ENCODE data around the gene CNTNAP5. TPM values are rescaled to one million over a fixed set of nuclear protein-coding genes. Genes with fewer than 3 reads are reported as not detected.

CNTNAP5 gene
- total and polyA plus RNA-seq, 9 of the 15 experiments (the other 6 are each of a cell fraction or from before 2014, with no cell fraction given), result not detected

GRCh38 chr2:124161542-124161941, 136.5 kb downstream of the CNTNAP5 start:
- H3K4me3 ChIP-seq, result no peak overlapping the region
- no peak for FAIRE-seq
- ChIA-PET POLR2A (no interaction called here), CTCF (ENCODE audit: low intra/inter-chr PET ratio) (no interaction called here)
- no peak overlapping the region for H3K27ac ChIP-seq (ENCODE audit: extremely low read depth, low read depth, low read length)
- no peaks in the 10 kb centered on the region for H3K9me3 ChIP-seq (replicated peaks; ENCODE audit: control insufficient read depth, insufficient read depth, low read depth, low read length)
- no peaks in the 10 kb centered on the region for H3K9me1 ChIP-seq (ENCODE audit: control insufficient read depth, insufficient read depth, low read length)
- DNase-seq (ENCODE audit: extremely low read depth in 1 of 4, low spot score in 3 of 4), result no peak
- in situ Hi-C loops (cut with MboI) (no loop called here), intact Hi-C loops (cut with micrococcal nuclease) (no loop called here)
- TF ChIP-seq ZNF583 (CRISPR knock-in tag; IDR thresholded peaks at IDR 0.05), result no peak
- no peak for TF ChIP-seq DDX20 (tag; IDR thresholded peaks at IDR 0.05; ENCODE audit: low read depth)
- no peaks in the 10 kb centered on the region for H4K20me1 ChIP-seq (replicated peaks; ENCODE audit: control insufficient read depth, insufficient read depth, low read length)
- ATAC-seq, result no peak
- no peak overlapping the region for H2AFZ ChIP-seq (ENCODE audit: low read depth, low read length)
- H3K4me2 ChIP-seq (ENCODE audit: insufficient read depth, low read length), result no peak overlapping the region
- H3K36me3 ChIP-seq (ENCODE audit: control insufficient read depth, insufficient read depth, low read length), result no peaks in the 10 kb centered on the region
- no peaks in the 10 kb centered on the region for H3K79me2 ChIP-seq (ENCODE audit: control insufficient read depth, insufficient read depth, low read length)
- H3K9ac ChIP-seq (ENCODE audit: insufficient read depth in 1 of 2, low read depth in 2 of 2, low read length in 2 of 2), result no peak overlapping the region
- H3K27me3 ChIP-seq (ENCODE audit: control insufficient read depth in 2 of 2, insufficient read depth in 2 of 2, low read length in 2 of 2), result no peaks in the 10 kb centered on the region
- no peaks in the 10 kb centered on the region for H3K4me1 ChIP-seq (replicated peaks in 1 of 2; ENCODE audit: control insufficient read depth in 2 of 2, insufficient read depth in 2 of 2, low read length in 2 of 2)
- no TSS peak for BruUV-seq (replicated peaks)

- Histone ChIP-seq H3K27ac (ENCODE audit: extremely low read depth, low read depth, low read length) (no peak overlapping the region), H3K4me1 (replicated peaks in 1 of 2; ENCODE audit: control insufficient read depth in 2 of 2, insufficient read depth in 2 of 2, low read length in 2 of 2) (no peaks in the 10 kb centered on the region), H3K4me2 (ENCODE audit: insufficient read depth, low read length) (no peak overlapping the region), H3K36me3 (ENCODE audit: control insufficient read depth, insufficient read depth, low read length) (no peaks in the 10 kb centered on the region), H3K9ac (ENCODE audit: insufficient read depth in 1 of 2, low read depth in 2 of 2, low read length in 2 of 2) (no peak overlapping the region), H3K9me1 (ENCODE audit: control insufficient read depth, insufficient read depth, low read length) (no peaks in the 10 kb centered on the region), H3K79me2 (ENCODE audit: control insufficient read depth, insufficient read depth, low read length) (no peaks in the 10 kb centered on the region), H3K4me3 (no peak overlapping the region), H2AFZ (ENCODE audit: low read depth, low read length) (no peak overlapping the region), H3K9me3 (replicated peaks; ENCODE audit: control insufficient read depth, insufficient read depth, low read depth, low read length) (no peaks in the 10 kb centered on the region), H4K20me1 (replicated peaks; ENCODE audit: control insufficient read depth, insufficient read depth, low read length) (no peaks in the 10 kb centered on the region), H3K27me3 (ENCODE audit: control insufficient read depth in 2 of 2, insufficient read depth in 2 of 2, low read length in 2 of 2) (no peaks in the 10 kb centered on the region)
- ATAC-seq (no peak), DNase-seq (ENCODE audit: extremely low read depth in 1 of 4, low spot score in 3 of 4) (no peak), FAIRE-seq (no peak)
- in situ Hi-C loops (cut with MboI), result no loop called here
- ChIA-PET POLR2A (no interaction called here), CTCF (ENCODE audit: low intra/inter-chr PET ratio) (no interaction called here)
- intact Hi-C loops (cut with micrococcal nuclease), result no loop called here
- no TSS peak for BruUV-seq (replicated peaks)
- no peak for TF ChIP-seq RFX5 (IDR thresholded peaks at IDR 0.05; ENCODE audit: low read depth, low read length)
- no peak for TF ChIP-seq FOXP1 (CRISPR knock-in tag; IDR thresholded peaks at IDR 0.05)
- TF ChIP-seq ZNF699 (CRISPR knock-in tag; IDR thresholded peaks at IDR 0.05; ENCODE audit: insufficient replicate concordance), result no peak
- TF ChIP-seq ZNF263 (CRISPR knock-in tag; IDR thresholded peaks at IDR 0.05; ENCODE audit: borderline replicate concordance), result no peak
- no peak for TF ChIP-seq KLF10 (CRISPR knock-in tag; IDR thresholded peaks at IDR 0.05)
- no peak for TF ChIP-seq CBFA2T3 (IDR thresholded peaks at IDR 0.05)
- no peak for TF ChIP-seq ETV5 (CRISPR knock-in tag; IDR thresholded peaks at IDR 0.05; ENCODE audit: low read depth)
- TF ChIP-seq NR4A1 (CRISPR knock-in tag; IDR thresholded peaks at IDR 0.05), result no peak
- no peak for TF ChIP-seq NR4A1 (tag; IDR thresholded peaks at IDR 0.05)
- no peak for TF ChIP-seq HDAC6 (IDR thresholded peaks at IDR 0.05; ENCODE audit: low read depth, low read length)
Measured at GRCh38 chr2:124162256-124162655, 137.2 kb downstream of the CNTNAP5 start.

Measured in K562 (cell line).